Common myeloid progenitor, CD34-positive (primary cell): Measurements from ENCODE around the gene UGT1A3.
"Not testable (repeated sequence)": the region's sequence is repeated elsewhere in the genome, so short reads cannot be mapped to it uniquely, and the experiment has no call there.

Experiments used
- CTCF ChIA-PET: fragments of 350-600 bp; sonication (Branson Sonifier 250); formaldehyde crosslinking; loops from one replicate; lab custom pipeline; 2021; ENCODE audit warnings: antibody characterized with exemption; lab: Charles Lee
- POLR2A ChIA-PET: fragments of 350-600 bp; sonication (Branson Sonifier 250); formaldehyde crosslinking; loops from one replicate; lab custom pipeline; 2021; ENCODE audit warnings: antibody characterized with exemption; lab: Charles Lee
- DNase-seq, 3 donors: peaks; one replicate each; pipeline versions ENCODE4 v3.0.0 to v3.0.0-alpha.2; 2013
- H3K27ac ChIP-seq, 2 experiments: 1 replicate in 1 of 2; 2 replicates in 1 of 2; pipeline ENCODE4 v1.7.0; 2013; ENCODE audit warnings: inconsistent platforms in 2 of 2, low read length in 2 of 2, mild to moderate bottlenecking in 2 of 2, low read depth in 1 of 2, moderate library complexity in 1 of 2; ENCODE audit not compliant: severe bottlenecking in 2 of 2, insufficient read depth in 1 of 2, poor library complexity in 1 of 2
- H3K27me3 ChIP-seq, 5 experiments: replicated peaks in 2 of 5; 1 replicate in 3 of 5; 2 replicates in 2 of 5; pipeline versions ENCODE4 v1.6.1 to v1.7.0; 2013; ENCODE audit warnings: low read length in 4 of 5, mild to moderate bottlenecking in 2 of 5, moderate library complexity in 2 of 5, inconsistent platforms in 1 of 5; ENCODE audit not compliant: insufficient read depth in 5 of 5, control insufficient read depth in 4 of 5
- H3K36me3 ChIP-seq, 4 experiments: 1 replicate in 2 of 4; 2 replicates in 2 of 4; pipeline versions ENCODE4 v1.6.1 to v1.7.0; 2013; ENCODE audit warnings: low read length in 3 of 4, control low read depth in 1 of 4, mild to moderate bottlenecking in 1 of 4; ENCODE audit not compliant: control insufficient read depth in 4 of 4, insufficient read depth in 4 of 4
- H3K4me1 ChIP-seq, 4 experiments: 1 replicate in 3 of 4; 2 replicates in 1 of 4; pipeline versions ENCODE4 v1.6.1 to v1.7.1; 2013; ENCODE audit warnings: low read length in 3 of 4, mild to moderate bottlenecking in 3 of 4, control low read depth in 1 of 4, inconsistent platforms in 1 of 4, moderate library complexity in 1 of 4; ENCODE audit not compliant: control insufficient read depth in 4 of 4, insufficient read depth in 4 of 4; ENCODE audit errors: control extremely low read depth in 1 of 4
- H3K4me3 ChIP-seq, 7 experiments: 1 replicate in 4 of 7; 2 replicates in 3 of 7; pipeline versions ENCODE4 v1.5.1 to v1.7.0; 2013; ENCODE audit warnings: mild to moderate bottlenecking in 7 of 7, low read length in 6 of 7, moderate library complexity in 6 of 7, inconsistent platforms in 2 of 7, low read depth in 2 of 7, control low read depth in 1 of 7; ENCODE audit not compliant: insufficient read depth in 4 of 7, control insufficient read depth in 1 of 7; ENCODE audit errors: extremely low read depth in 1 of 7
- H3K9me3 ChIP-seq, 5 experiments: 1 replicate in 4 of 5; 2 replicates in 1 of 5; pipeline versions ENCODE4 v1.6.1 to v1.7.1; 2013; ENCODE audit warnings: low read length in 4 of 5, mild to moderate bottlenecking in 2 of 5, inconsistent platforms in 1 of 5, low read depth in 1 of 5, moderate library complexity in 1 of 5; ENCODE audit not compliant: control insufficient read depth in 4 of 5, insufficient read depth in 2 of 5; ENCODE audit errors: control extremely low read depth in 1 of 5
- WGBS: methylation state at CpG from one replicate; pipeline ENCODE4 v1.1.5; 2013; ENCODE audit not compliant: insufficient coverage; 5-methylcytosine and 5-hydroxymethylcytosine counted together

Gene UGT1A3

DNA sequence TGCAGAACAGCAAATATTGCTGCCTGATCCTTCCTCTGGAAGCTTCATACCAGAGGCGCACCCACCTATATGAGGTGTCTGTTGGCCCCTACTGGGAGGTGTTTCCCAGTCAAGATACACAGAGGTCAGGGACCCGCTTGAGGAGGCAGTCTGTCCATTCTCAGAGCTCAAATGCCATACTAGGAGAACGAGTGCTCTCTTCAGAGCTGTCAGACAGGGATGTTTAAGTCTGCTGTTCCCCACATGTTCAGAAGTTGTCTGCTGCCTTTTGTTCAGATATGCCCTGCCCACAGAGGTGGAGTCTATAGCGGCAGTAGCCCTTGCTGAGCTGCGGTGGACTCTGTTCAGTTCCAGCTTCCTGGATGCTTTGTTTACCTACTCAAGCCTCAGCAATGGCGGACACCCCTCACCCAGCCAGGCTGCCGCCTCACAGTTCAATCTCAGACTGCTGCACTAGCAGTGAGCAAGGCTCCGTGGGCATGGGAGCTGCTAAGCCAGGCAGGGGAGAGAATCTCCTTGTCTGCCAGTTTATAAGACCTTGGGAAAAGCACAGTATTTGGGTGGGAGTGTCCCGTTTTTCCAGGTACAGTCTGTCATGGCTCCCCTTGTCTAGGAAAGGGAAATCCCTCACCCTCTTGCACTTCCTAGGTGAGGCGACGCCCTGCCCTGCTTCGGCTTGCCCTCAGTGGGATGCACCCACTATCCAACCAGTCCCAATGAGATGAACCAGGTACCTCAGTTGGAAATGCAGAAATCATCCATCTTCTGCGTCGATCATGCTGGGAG lies 8.2 kb downstream of the UGT1A3 start:
- POLR2A ChIA-PET, H3K4me3 ChIP-seq, H3K36me3 ChIP-seq, CTCF ChIA-PET, H3K4me1 ChIP-seq, H3K9me3 ChIP-seq, H3K27me3 ChIP-seq, DNase-seq, H3K27ac ChIP-seq: not testable (repeated sequence)
- WGBS = 96% methylated on average over 12 of the region's 14 CpGs

DNA sequence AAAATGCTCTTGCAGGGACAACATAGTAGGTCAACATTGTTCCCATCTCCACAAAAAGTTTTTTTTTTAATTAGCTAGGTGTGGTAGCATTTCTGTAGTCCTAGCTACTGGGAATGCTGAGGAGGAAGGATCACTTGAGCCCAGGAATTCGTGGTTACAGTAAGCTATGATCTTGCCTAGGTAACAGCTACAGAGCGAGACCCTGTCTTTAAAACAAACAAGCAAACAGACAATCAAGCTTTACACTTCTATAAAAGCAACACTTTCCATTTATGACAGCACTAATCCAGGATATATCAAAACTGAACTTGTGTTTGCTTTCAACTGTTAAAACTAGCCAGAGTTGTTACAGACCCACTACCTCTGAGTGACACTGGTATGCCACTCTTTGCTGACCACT lies 12.0 kb downstream of the UGT1A3 start:
- ChIA-PET POLR2A (no interaction called here), CTCF (no interaction called here)
- H3K9me3 ChIP-seq = peaks cover 0 to 3% (median 0%) of the 10 kb centered on the region in 5 experiments
- H3K27me3 ChIP-seq = peaks cover 0 to 6% (median 0%) of the 10 kb centered on the region in 5 experiments
- no peak for DNase-seq
- no peak overlapping the region for H3K27ac ChIP-seq
- 100% methylated on average over 1 of the region's 2 CpGs for WGBS
- H3K4me3 ChIP-seq = no peak overlapping the region
- H3K4me1 ChIP-seq = no peaks in the 10 kb centered on the region
- no peaks in the 10 kb centered on the region for H3K36me3 ChIP-seq

DNA sequence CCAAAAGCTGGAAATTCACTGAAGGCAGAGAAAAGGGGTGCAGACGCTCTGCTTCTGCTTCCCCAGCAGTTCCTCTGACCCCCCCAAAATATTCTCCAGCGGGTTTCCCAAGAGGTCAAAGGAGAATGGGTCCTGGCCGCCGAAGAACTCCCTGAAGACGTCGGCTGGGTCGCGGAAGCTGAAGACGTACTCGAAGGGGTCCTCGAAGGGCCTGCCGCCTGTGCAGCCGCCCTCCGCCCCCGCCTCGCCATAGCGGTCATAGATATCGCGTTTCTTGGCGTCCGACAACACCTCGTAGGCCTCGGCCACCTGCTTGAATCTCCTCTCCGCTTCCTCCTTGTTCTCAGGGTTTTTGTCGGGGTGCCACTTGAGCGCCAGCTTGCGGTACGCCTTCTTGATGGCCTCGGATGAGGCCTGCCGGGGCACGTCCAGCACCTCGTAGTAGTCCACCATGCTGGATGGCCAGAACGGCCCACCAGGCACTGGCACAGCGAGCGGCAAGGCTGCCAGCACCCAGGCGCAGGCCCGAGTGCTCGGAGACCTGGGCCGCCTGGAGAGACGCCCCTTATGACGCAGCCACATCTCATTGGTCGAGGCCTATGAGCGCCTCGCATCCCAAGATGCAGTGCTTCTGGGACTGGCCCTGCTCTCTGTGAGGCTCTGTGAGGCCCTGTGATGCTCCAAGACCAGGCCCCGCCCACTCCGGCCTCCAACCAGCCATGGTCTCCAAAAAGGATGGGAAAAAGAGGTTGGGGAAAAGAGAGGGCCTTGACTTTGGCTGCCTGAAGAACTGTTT lies 14.8 kb downstream of the UGT1A3 start:
- Histone ChIP-seq H3K27me3 (peaks cover 0 to 12% (median 2%) of the 10 kb centered on the region in 5 experiments), H3K9me3 (peaks cover 0 to 1% (median 0%) of the 10 kb centered on the region in 5 experiments), H3K4me3 (no peak overlapping the region), H3K27ac (no peak overlapping the region), H3K4me1 (no peaks in the 10 kb centered on the region), H3K36me3 (no peaks in the 10 kb centered on the region)
- ChIA-PET CTCF (no interaction called here), POLR2A (no interaction called here)
- WGBS = 97% methylated on average over 35 of the region's 46 CpGs
- DNase-seq = no peak

DNA sequence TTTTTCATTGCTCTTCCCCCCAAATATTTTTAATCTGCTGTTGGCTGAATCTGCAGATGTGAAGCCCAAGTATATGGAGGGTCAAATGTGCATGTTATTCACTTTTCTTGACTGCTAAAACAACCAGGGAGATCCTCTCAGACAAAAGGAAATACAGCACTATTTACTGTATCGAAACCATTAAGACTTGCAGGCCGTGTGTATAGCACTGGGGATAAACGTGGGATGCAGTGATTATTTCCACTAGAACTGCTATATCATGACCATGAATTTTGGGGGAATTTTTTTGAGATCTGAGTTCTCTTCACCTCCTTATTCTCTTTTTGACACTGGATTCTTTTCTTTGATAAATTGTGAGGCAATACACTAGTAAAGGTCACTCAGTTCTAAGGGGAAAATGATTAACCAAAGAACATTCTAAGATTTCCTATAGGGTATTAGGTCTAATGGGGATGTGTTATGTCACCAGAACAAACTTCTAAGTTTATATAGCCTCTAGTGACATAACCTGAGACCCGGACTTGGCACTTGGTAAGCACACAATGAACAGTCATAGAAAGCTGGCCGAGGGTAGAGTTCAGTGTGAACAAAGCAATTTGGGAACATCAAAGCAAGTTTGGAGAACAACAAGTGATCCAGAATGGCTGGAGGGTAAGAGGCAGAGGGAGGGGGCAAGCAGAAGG lies 16.4 kb downstream of the UGT1A3 start:
- ChIA-PET POLR2A (no interaction called here), CTCF (no interaction called here)
- Histone ChIP-seq H3K27ac (no peak overlapping the region), H3K4me3 (no peak overlapping the region), H3K9me3 (peaks cover 0 to 1% (median 0%) of the 10 kb centered on the region in 5 experiments), H3K27me3 (peaks cover 0 to 12% (median 2%) of the 10 kb centered on the region in 5 experiments), H3K36me3 (no peaks in the 10 kb centered on the region), H3K4me1 (no peaks in the 10 kb centered on the region)
- no peak for DNase-seq
- 93% methylated on average over 2 of the region's 5 CpGs for WGBS

DNA sequence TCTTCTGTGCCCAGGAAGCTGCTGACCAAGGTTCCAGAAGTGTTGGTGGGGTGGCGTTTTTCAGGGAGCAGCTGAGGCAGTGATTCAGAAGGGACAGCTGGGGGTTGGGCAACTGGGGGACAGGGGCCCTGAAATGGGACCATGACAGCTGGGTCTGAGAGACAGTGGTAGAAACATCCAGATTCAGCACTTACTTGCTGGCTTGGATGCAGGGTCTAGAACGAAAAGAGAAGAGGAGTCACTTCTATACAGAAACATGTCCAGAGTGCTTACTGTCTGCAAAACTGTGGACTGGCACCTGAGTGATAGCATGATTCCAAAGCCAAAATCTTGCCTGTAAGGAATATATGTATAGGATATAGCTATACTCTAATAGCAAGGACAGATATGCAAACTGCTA lies 17.0 kb downstream of the UGT1A3 start:
- POLR2A ChIA-PET, H3K36me3 ChIP-seq, H3K4me3 ChIP-seq, H3K9me3 ChIP-seq, H3K4me1 ChIP-seq, H3K27ac ChIP-seq, DNase-seq, CTCF ChIA-PET: not testable (repeated sequence)
- peaks cover 0 to 12% (median 2%) of the 10 kb centered on the region in 5 experiments for H3K27me3 ChIP-seq
- 89% methylated on average over 2 of the region's 2 CpGs for WGBS

- no peaks in the 10 kb centered on the region for H3K36me3 ChIP-seq
- DNase-seq = no peak
- H3K4me1 ChIP-seq = no peaks in the 10 kb centered on the region
- ChIA-PET POLR2A (no interaction called here), CTCF (no interaction called here)
- H3K27ac ChIP-seq = no peak overlapping the region
- WGBS = 90% methylated on average over 8 of the region's 10 CpGs
- H3K9me3 ChIP-seq = peaks cover 0 to 7% (median 3%) of the 10 kb centered on the region in 5 experiments
- no peak overlapping the region for H3K4me3 ChIP-seq
- peaks cover 0 to 12% (median 0%) of the 10 kb centered on the region in 5 experiments for H3K27me3 ChIP-seq
Measured at GRCh38 chr2:233746475-233747282, 17.8 kb downstream of the UGT1A3 start.
